ENCODE measurements around the gene SNTG2. TPM values are rescaled to one million over a fixed set of nuclear protein-coding genes. Genes with fewer than 3 reads are reported as not detected.

SNTG2 gene
- polyA plus RNA-seq, 3 donors = not detected

DNA sequence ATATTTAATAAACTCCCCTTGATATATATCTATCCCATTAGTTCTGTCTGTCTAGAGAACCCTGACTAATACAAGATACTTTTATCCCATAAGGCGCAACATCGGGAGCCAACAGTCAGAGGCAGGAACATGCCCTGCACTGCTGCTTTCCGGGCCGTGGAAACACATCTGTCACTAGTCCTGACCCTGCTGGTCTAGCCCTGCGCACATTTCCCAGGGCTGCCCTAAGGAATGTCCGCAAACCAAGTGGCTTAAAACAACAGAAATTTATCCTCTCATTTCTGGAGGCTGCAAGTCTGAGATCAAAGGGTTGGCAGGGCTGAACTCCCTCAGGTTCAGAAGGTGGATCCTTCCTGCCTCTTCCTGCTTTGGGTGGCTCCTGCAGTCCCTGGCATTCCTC lies 348.4 kb downstream of the SNTG2 start:
- DNase-seq = no peak
- no peaks in the 10 kb centered on the region for H3K36me3 Mint-ChIP-seq
- no peak overlapping the region for H3K4me2 ChIP-seq (replicated peaks; ENCODE audit: extremely low read depth, low read length, poor library complexity, severe bottlenecking)
- peaks cover 7% of the 10 kb centered on the region for H3K4me1 Mint-ChIP-seq
- WGBS (ENCODE audit: insufficient coverage) = 93% methylated on average over 6 of the region's 6 CpGs
- H3K27me3 ChIP-seq (ENCODE audit: control insufficient read depth in 2 of 2, insufficient read depth in 2 of 2, low read length in 2 of 2) = no peaks in the 10 kb centered on the region
- H3K9me3 Mint-ChIP-seq = peaks cover 0 to 11% (median under 1%) of the 10 kb centered on the region in 7 donors
- H3K9ac ChIP-seq (ENCODE audit: insufficient read depth, low read length, poor library complexity, severe bottlenecking) = no peak overlapping the region
- TF ChIP-seq, protein P1, sequence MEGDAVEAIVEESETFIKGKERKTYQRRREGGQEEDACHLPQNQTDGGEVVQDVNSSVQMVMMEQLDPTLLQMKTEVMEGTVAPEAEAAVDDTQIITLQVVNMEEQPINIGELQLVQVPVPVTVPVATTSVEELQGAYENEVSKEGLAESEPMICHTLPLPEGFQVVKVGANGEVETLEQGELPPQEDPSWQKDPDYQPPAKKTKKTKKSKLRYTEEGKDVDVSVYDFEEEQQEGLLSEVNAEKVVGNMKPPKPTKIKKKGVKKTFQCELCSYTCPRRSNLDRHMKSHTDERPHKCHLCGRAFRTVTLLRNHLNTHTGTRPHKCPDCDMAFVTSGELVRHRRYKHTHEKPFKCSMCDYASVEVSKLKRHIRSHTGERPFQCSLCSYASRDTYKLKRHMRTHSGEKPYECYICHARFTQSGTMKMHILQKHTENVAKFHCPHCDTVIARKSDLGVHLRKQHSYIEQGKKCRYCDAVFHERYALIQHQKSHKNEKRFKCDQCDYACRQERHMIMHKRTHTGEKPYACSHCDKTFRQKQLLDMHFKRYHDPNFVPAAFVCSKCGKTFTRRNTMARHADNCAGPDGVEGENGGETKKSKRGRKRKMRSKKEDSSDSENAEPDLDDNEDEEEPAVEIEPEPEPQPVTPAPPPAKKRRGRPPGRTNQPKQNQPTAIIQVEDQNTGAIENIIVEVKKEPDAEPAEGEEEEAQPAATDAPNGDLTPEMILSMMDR (IDR thresholded peaks at IDR 0.05) = no peak
- no peaks in the 10 kb centered on the region for H4K20me1 ChIP-seq (ENCODE audit: insufficient read depth, low read length)
- no peak overlapping the region for H3K27ac Mint-ChIP-seq
- H3K36me3 ChIP-seq (replicated peaks in 1 of 2; ENCODE audit: control insufficient read depth in 1 of 2, insufficient read depth in 2 of 2, low read length in 2 of 2) = no peaks in the 10 kb centered on the region
- peaks cover 0 to 11% of the 10 kb centered on the region in 2 donors for H3K9me3 ChIP-seq (replicated peaks in 1 of 2; ENCODE audit: control insufficient read depth in 1 of 2, insufficient read depth in 1 of 2, low read length in 2 of 2)
- H3K4me3 ChIP-seq (replicated peaks in 1 of 3; ENCODE audit: low read depth in 2 of 3, low read length in 3 of 3) = no peak overlapping the region
- intact Hi-C loops (cut with micrococcal nuclease) = no loop called here
- no peaks in the 10 kb centered on the region for H3K4me1 ChIP-seq (ENCODE audit: control insufficient read depth in 1 of 2, insufficient read depth in 2 of 2, low read length in 2 of 2)
- no peak overlapping the region for H3K4me3 Mint-ChIP-seq
- H3K27ac ChIP-seq (ENCODE audit: low read depth in 1 of 2, low read length in 2 of 2) = no peak overlapping the region
- no peaks in the 10 kb centered on the region for H3K79me2 ChIP-seq (ENCODE audit: insufficient read depth, low read length)
- H2AFZ ChIP-seq (ENCODE audit: insufficient read depth, low read depth, low read length, poor library complexity, severe bottlenecking) = no peak overlapping the region
- H3K27me3 Mint-ChIP-seq (ENCODE audit: low read depth in 3 of 3) = peaks cover under 1 to 4% (median 2%) of the 10 kb centered on the region in 3 donors

DNA sequence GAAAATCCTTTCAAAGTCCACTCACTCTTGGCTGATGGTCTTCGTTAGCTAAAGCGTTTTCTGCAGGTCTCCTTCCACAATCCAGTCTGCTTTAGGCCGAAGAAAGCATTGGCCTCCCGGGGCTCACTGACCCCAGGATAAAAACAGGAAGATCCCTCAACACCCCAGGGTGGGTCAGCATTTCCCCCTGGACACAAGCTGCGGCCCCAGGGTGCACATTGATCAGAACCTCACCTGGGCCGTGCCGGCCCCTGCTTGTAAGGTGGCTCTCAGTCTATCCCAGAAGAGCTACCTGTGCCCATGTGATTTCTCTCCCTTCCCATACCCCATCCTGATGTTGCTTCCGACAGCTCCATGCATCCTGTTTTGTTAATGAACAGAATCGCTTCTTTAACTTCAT lies 349.6 kb downstream of the SNTG2 start:
- no peaks in the 10 kb centered on the region for H4K20me1 ChIP-seq (ENCODE audit: insufficient read depth, low read length)
- H3K4me1 Mint-ChIP-seq = peaks cover 7% of the 10 kb centered on the region
- no peak overlapping the region for H2AFZ ChIP-seq (ENCODE audit: insufficient read depth, low read depth, low read length, poor library complexity, severe bottlenecking)
- no peak overlapping the region for H3K4me2 ChIP-seq (replicated peaks; ENCODE audit: extremely low read depth, low read length, poor library complexity, severe bottlenecking)
- peaks cover 0 to 9% of the 10 kb centered on the region in 2 donors for H3K9me3 ChIP-seq (replicated peaks in 1 of 2; ENCODE audit: control insufficient read depth in 1 of 2, insufficient read depth in 1 of 2, low read length in 2 of 2)
- H3K27ac Mint-ChIP-seq = no peak overlapping the region
- TF ChIP-seq, protein P1 (IDR thresholded peaks at IDR 0.05) = no peak
- no peak overlapping the region for H3K27ac ChIP-seq (ENCODE audit: low read depth in 1 of 2, low read length in 2 of 2)
- H3K9ac ChIP-seq (ENCODE audit: insufficient read depth, low read length, poor library complexity, severe bottlenecking) = no peak overlapping the region
- H3K79me2 ChIP-seq (ENCODE audit: insufficient read depth, low read length) = no peaks in the 10 kb centered on the region
- H3K4me3 ChIP-seq (replicated peaks in 1 of 3; ENCODE audit: low read depth in 2 of 3, low read length in 3 of 3) = no peak overlapping the region
- H3K36me3 Mint-ChIP-seq = no peaks in the 10 kb centered on the region
- H3K4me1 ChIP-seq (ENCODE audit: control insufficient read depth in 1 of 2, insufficient read depth in 2 of 2, low read length in 2 of 2) = no peaks in the 10 kb centered on the region
- intact Hi-C loops (cut with micrococcal nuclease) = no loop called here
- no peak overlapping the region for H3K4me3 Mint-ChIP-seq
- DNase-seq = no peak
- WGBS (ENCODE audit: insufficient coverage) = 82% methylated on average over 7 of the region's 9 CpGs
- H3K27me3 Mint-ChIP-seq (ENCODE audit: low read depth in 3 of 3) = peaks cover 0 to 4% (median 1%) of the 10 kb centered on the region in 3 donors
- H3K36me3 ChIP-seq (replicated peaks in 1 of 2; ENCODE audit: control insufficient read depth in 1 of 2, insufficient read depth in 2 of 2, low read length in 2 of 2) = no peaks in the 10 kb centered on the region
- no peaks in the 10 kb centered on the region for H3K27me3 ChIP-seq (ENCODE audit: control insufficient read depth in 2 of 2, insufficient read depth in 2 of 2, low read length in 2 of 2)
- H3K9me3 Mint-ChIP-seq = peaks cover 0 to 8% (median 0%) of the 10 kb centered on the region in 7 donors

Data from CD14-positive monocyte (primary cell).